Measurements from ENCODE around the gene KAZN. TPM values are rescaled to one million over a fixed set of nuclear protein-coding genes. Genes with fewer than 3 reads are reported as not detected.

Gene KAZN
- total RNA-seq, 1 donor from 2014 or later = 9.4 TPM

- DNase-seq (ENCODE audit: low read depth) (no peak), FAIRE-seq (no peak)
- Mint-ChIP-seq H3K27me3 (ENCODE audit: low read depth, unreplicated experiment) (peaks cover 20% of the 10 kb centered on the region), H3K4me3 (ENCODE audit: unreplicated experiment) (no peak overlapping the region), H3K4me1 (ENCODE audit: low read depth, unreplicated experiment) (peaks cover 11% of the 10 kb centered on the region), H3K27ac (ENCODE audit: unreplicated experiment) (no peak overlapping the region), H3K9me3 (ENCODE audit: unreplicated experiment) (peaks cover 7% of the 10 kb centered on the region), H3K36me3 (ENCODE audit: low read depth, unreplicated experiment) (no peaks in the 10 kb centered on the region)
- H3K27ac ChIP-seq (ENCODE audit: low read depth, low read length) = no peak overlapping the region
- H2AFZ ChIP-seq (ENCODE audit: low read depth, low read length) = no peak overlapping the region
- no peaks in the 10 kb centered on the region for H3K79me2 ChIP-seq (ENCODE audit: insufficient read depth, low read length)
- no peak overlapping the region for H3K4me3 ChIP-seq (ENCODE audit: insufficient read depth, low read depth, low read length)
- H3K9me3 ChIP-seq (ENCODE audit: insufficient read depth, low read depth, low read length) = no peaks in the 10 kb centered on the region
- H4K20me1 ChIP-seq (ENCODE audit: insufficient read depth, low read length) = no peaks in the 10 kb centered on the region
- H3K4me1 ChIP-seq (ENCODE audit: insufficient read depth, low read length) = no peaks in the 10 kb centered on the region
- no peaks in the 10 kb centered on the region for H3K36me3 ChIP-seq (ENCODE audit: insufficient read depth, low read length)
- no peak overlapping the region for H3K4me2 ChIP-seq (ENCODE audit: low read length)
- no peaks in the 10 kb centered on the region for H3K27me3 ChIP-seq (ENCODE audit: insufficient read depth, low read length)
- no peak overlapping the region for H3K9ac ChIP-seq (ENCODE audit: low read length)
- TF ChIP-seq CTCF (IDR thresholded peaks at IDR 0.05; ENCODE audit: insufficient read depth, low read depth, low read length) (no peak), EZH2 (IDR thresholded peaks at IDR 0.05; ENCODE audit: insufficient read depth, low read length) (no peak)
Measured at GRCh38 chr1:14901371-14901954, 303.0 kb downstream of the KAZN start.

GRCh38 chr1:14903922-14904321 is 305.4 kb downstream of the KAZN start:
- H3K27ac ChIP-seq (ENCODE audit: low read depth, low read length) = no peak overlapping the region

More at GRCh38 chr1:14903922-14904321, 305.4 kb downstream of the KAZN start:
- Histone ChIP-seq H3K4me1 (ENCODE audit: insufficient read depth, low read length) (no peaks in the 10 kb centered on the region), H3K4me3 (ENCODE audit: insufficient read depth, low read depth, low read length) (no peak overlapping the region), H4K20me1 (ENCODE audit: insufficient read depth, low read length) (no peaks in the 10 kb centered on the region), H3K36me3 (ENCODE audit: insufficient read depth, low read length) (no peaks in the 10 kb centered on the region), H3K9me3 (ENCODE audit: insufficient read depth, low read depth, low read length) (no peaks in the 10 kb centered on the region), H3K9ac (ENCODE audit: low read length) (no peak overlapping the region), H3K79me2 (ENCODE audit: insufficient read depth, low read length) (no peaks in the 10 kb centered on the region), H3K4me2 (ENCODE audit: low read length) (no peak overlapping the region), H3K27me3 (ENCODE audit: insufficient read depth, low read length) (no peaks in the 10 kb centered on the region), H2AFZ (ENCODE audit: low read depth, low read length) (no peak overlapping the region)
- Mint-ChIP-seq H3K4me1 (ENCODE audit: low read depth, unreplicated experiment) (no peaks in the 10 kb centered on the region), H3K27ac (ENCODE audit: unreplicated experiment) (no peak overlapping the region), H3K9me3 (ENCODE audit: unreplicated experiment) (peaks cover 3% of the 10 kb centered on the region), H3K36me3 (ENCODE audit: low read depth, unreplicated experiment) (no peaks in the 10 kb centered on the region), H3K4me3 (ENCODE audit: unreplicated experiment) (no peak overlapping the region), H3K27me3 (ENCODE audit: low read depth, unreplicated experiment) (peaks cover 23% of the 10 kb centered on the region)
- FAIRE-seq = no peak
- no peak for TF ChIP-seq EZH2 (IDR thresholded peaks at IDR 0.05; ENCODE audit: insufficient read depth, low read length)
- TF ChIP-seq CTCF (IDR thresholded peaks at IDR 0.05; ENCODE audit: insufficient read depth, low read depth, low read length) = no peak
- DNase-seq (ENCODE audit: low read depth) = no peak
